Measurements from ENCODE around the gene PACRG.

The PACRG gene

DNA sequence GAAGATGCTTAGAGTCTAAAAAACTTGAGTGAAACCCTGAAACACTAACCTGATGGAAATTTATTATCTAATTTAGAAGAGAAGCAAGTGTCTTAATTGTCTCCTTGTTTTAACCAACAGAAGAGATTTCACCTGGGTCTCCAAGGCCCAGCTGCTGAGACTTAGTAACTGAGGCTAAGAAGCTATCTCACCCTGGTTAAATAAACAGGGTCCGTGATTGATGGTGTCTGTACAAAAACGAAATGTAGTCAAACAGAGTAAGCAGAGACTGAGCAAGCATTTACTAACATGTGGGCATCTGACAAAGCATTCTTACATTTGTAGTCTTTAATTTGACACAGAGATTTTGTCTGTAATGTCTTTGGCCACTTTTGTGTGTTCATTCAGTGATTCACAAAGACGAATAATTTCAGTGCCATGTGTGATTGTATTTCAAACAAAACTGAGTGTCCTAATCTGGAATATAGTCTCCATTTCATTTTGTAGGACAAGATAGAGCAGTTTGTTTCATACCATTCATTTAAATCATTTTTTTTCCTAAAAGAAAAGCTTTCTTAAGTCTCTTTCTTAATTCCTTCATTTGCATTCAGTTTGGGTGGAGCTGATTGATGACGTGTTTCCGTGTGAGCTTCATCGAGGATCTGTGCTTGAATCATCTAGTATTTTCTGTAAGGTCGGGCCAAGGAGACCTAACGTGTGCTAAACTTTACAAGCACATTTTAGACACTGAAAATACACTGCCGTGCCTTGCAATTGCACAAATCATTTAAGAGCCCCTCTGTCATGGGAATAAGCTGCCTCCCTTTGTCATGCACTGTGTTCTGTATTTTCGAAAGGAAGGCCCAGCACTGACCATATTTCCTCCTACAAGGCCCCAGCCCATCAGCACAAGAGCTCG is 516.2 kb downstream of the PACRG start:
- no peak for DNase-seq (ENCODE audit: low spot score)

DNA sequence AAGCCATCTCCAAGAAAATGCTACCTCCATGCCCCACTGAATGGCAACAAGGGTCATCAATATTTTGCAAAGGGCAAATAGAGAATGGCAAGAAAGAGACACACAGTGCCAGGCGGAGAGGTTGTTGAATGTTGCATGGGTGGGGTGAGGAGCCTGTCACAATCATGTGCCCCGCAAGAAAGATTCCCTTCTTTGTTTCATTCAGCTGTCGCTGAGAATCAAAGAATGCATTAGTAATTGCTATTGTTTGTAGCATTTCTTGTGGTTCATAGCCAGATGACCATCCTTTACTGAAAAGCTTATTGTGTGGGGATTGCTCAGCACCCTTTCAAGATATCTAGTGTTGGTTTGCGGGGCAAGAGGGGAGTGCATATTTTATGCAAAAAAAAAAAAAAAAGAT is 520.3 kb downstream of the PACRG start:
- DNase-seq (ENCODE audit: low spot score), result no peak

DNA sequence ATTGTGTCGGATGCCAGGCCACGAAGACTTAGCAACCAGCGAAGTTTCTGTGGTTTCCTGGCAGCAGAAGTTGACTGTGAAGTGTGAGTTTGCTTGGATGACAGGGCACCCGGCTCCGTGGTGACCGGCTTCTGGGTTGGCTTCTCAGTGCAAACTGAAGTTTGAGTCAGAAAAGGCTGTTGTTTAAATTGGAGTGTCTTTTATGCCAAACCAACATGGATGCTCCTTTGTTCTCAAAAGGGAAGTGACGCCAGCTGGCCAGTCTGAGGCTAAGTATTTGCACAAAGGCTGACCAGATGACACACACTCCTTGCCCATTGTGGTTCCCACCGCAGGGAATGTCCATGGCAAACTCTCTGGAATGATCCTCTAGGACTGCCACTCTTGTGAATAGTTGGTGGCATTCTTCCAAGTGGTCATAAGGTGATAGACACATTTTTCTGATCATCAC is 521.9 kb downstream of the PACRG start:
- DNase-seq (ENCODE audit: low spot score), result no peak

DNA sequence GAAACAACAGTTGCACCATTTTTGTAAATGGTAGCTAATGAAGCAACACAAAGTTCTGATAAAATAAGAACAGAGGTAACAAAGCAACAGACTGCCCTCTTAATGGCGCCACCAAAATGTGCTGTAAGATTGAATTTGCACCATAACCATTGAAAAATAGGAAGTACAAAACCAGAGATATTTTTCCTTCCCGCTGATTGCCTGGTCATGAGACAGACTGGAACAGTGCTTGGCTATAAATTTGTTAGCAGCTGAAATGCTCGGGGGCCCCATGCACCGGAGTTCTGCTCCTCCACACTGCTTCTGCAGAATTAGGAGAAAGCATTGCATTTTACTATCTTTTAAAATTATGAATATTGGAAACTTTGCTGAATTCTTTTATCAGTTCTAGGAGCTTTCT is 522.3 kb downstream of the PACRG start:
- DNase-seq (ENCODE audit: low spot score), result no peak

DNA sequence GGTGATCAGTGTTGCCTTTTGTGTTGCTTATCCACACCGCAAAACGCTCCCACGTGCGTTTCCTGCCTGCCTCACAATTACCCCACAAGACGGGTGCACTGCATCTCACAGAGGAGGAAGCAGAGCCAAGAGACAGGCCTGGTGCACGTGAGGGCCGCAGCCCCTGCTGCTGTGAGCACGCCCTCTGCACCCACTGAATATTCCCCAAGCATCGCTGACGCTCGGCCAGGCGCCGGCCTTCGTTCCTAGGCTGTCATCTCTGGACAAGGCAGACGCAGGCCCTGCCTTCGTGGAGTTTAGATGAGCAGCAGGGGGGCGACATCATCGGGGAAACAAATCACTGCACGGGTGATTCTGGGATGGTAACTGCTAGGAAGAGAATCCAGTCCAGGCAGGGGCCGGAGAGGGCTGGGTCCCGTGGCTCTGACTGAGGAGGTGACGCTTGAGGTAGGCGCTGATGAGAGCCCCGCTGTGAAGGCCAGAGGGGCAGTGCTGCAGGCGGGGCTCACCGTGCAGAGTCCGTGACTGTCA is 524.4 kb downstream of the PACRG start:
- no peak for DNase-seq (ENCODE audit: low spot score)

DNA sequence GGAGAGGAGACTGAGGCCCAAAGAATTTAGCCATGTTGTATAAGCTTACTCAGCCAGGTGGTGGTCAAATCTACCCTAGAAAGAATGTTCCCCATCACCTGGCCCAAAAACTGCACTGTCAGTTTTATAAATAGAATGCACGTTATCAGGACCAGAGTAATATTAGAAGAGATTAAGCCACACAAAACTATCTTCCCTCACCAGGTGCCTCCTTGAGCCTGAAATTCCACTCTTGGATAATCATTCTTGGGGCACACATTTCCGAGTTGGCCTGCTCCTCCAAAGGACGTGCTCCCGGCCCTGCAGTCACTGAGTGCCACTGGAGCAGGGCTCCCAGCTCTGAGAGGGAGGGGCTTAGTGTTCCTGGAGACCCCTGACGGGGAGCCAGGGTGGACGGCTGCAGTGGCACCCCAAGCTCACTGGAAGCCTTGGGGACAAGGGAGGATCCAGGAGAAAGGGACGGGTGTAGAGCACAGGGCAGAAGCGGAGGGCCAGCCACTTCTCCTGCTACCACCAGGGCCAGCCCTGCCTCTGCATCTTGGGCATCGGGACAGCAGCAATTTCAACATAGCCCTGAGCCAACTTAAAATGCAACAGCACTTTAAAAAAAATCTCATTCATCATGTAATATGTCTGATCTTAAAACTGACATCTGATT is 525.9 kb downstream of the PACRG start:
- DNase-seq (ENCODE audit: low spot score), result no peak

DNA sequence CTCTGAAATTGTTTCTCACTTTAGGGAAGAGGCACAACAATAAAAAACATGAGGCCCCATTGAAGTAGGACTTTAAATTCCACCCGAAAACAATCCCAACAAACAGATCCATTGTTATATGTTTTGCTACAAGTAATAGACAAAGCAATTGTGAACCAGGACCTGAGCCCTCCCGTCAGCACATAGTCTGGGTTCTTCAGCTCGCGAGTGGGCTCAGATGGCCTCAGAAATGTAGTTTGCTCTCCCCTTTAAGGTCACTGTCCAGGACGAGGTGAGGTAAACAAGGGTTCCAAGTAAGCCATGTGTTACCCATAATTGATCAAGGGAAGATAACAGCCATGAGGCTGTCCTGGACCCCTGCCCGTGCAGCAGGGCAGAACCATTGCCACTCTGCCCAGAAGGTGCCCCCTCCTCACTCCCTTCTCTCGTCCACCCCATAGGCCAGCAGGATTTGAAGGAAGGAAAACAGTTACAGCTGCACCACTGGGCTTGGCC is 526.6 kb downstream of the PACRG start:
- DNase-seq (ENCODE audit: low spot score), result no peak

DNA sequence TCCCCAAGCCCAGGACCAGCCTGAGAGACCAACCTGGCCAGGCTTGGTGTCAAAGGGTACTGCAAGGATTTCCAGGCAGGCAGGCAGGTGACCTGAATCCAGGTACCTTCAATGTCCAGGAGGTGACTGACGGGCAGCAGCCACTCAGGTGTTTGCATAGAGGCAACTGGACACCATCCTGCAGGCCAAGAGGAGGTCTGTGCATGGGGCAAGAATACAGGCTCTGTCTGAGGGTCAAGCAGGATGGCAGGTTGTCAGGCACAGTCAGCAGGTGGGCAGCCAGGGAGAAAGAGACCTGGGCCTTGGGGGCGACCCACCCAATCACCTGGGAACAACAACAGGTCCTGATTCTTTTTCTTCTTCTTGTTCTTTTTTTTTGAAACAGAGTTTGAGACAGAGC is 527.5 kb downstream of the PACRG start:
- DNase-seq (ENCODE audit: low spot score), result no peak

DNA sequence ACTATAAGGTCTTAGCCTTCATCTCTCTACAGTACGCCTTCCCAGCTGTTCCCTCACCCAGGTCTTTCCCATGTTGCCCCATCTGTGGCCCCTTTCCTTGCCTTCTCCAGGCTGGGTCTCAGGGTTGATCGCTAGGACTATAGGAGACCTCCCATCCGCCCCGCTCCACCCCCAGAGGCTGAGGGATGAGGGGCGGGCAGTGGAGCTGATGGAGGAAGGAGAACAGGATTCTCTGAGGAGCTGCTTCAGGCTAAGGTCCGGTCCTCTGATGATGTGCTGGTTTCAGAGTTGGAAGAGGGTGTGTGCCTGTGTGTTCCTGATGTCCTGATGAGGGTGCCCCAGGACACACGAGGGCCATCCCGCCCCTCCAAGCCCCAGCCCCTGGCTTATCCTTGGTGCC is 531.9 kb downstream of the PACRG start:
- DNase-seq (ENCODE audit: low spot score), result no peak

DNA sequence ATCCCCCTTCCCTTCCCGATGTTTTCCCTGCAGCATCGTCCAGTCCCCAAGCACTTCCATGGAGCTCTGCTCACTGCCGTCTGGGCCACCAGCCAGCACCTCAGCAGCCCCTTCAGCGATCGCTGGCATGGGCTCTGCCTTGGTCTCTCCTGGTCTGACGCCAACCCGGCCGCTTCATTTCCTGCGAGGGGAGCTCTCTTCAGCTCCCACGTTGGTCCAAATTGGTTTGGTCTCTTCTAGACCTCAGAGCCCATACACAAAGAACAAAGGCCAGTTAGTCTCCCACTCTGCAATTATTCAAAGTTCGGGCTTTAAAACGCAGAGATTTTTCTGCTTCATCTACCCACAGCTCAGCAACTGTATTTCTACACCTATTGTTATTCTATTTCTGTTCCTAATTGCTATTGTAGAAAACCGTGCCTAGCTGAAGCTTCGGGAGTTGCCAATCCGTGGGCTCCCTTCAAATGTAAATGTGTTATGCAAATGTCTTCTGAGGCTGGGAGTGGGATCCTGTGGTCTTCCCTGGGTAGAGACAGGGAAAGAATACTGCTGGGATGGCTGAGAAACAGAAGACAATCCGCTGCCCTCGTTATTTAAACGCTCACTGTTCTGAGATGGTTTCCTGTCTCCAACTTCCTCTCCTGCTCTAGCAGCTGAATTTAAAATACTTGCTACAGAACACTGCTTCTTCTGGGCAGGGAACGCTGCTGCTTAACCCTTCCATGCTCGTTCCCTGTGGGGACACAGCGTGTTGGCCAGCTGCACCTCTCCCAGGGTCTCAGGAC is 532.5 kb downstream of the PACRG start:
- peak; percentile 35 for DNase-seq (ENCODE audit: low spot score)

DNA sequence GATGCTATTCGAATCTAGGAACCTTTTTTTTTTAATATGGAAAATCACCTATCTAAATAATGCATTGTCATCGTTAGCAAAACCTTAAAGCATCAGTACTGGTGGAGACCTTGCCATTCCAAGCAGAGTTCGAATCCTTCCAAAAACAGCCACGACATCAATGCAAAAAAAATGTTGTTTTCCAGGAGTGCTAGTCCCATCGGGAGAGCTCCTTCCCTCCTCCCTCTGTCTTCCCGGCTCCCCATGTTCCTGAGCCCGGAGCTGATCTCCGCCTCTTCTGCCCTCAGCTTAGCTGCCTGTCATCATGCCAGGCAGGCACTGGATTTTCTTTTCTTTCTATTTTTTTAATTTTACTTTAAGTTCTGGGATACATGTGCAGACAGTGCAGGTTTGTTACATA is 533.1 kb downstream of the PACRG start:
- DNase-seq (ENCODE audit: low spot score), result no peak

DNA sequence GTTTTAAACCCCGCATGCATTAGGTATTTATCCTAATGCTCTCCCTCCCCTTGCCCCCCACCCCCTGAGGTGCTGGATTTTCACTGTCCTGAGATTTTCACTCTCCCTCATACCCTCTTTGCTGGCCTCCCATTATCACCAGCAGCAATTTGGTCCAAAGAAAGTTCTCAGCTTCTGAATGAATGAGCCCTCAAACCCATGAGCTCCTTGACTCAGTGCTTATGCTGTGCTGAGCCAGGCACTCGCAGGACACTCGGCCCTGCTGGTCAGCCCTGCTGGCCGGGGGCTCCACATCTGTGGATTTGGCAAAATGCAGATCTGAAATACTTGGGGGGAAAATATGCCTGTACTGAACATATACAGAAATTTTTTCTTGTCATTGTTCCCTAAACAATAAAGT is 533.6 kb downstream of the PACRG start:
- DNase-seq (ENCODE audit: low spot score), result no peak

DNA sequence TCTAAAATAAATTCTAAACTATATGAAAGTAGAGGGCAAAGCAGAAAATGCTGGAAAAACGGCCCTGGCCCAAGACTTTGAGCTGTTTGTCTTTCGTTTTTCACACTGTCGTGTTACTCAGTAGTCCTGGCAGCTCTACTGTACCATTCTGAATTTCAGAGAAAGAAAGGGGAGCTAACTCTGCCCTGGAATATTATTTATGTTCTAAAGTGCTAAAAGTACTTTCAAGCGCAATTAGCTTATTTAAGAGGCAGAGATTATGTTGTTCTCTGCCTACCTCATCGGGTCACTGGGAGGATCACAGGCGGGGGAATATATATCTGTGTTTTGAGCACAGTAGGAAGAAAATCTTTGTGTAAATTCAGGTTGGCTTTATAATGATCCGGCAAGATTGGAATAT is 534.3 kb downstream of the PACRG start:
- DNase-seq (ENCODE audit: low spot score), result no peak

DNA sequence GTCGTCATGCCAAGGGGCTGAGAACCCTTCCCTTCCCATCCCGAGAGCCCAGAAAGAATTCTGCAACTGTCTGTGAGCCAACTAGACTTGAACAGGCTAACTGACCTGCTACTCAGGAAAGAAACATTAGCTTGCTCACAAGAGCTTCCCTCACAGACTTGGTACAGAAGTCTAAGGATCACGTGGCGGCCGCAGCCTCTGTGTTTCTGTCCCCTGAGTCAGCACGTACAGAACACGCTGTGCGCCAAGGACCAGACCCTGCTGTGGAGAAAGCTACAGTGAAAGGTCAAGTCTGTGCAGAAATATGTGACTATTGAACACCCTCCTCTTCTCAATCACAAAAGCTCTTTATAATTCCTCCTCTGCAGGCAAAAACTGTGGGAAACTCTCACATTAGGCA is 535.4 kb downstream of the PACRG start:
- DNase-seq (ENCODE audit: low spot score), result no peak

DNA sequence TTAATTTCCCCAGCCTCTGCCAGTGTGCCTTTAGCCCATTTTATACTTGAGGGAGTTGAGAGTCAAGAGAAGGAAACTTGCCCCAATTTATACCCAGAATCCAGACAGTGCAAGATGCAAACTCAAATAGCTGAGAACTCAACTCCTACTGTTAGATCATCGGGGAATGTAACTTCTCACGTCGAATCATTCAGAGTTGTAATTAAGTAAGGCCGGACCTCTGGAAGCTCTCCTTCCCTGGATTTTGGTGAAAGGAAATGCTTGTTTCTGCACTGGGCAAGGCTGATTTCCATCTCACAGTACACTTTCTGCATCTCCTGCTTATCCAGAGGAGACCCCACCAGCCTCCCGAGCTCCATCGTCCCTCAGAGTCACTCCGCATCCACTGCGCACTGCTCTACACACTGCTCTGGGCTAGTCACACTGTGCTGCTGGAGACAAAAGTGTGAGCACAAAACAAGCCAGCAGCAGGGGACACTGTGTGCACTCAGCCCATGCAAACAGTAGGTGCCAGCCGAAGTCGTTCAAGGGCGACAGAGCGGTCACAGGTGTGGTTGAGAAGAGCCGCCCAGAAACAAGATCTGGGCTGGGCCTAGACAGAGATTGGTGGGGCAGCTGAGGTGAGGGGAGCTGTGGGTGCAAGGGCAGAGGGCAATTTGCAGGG is 536.4 kb downstream of the PACRG start:
- no peak for DNase-seq (ENCODE audit: low spot score)

DNA sequence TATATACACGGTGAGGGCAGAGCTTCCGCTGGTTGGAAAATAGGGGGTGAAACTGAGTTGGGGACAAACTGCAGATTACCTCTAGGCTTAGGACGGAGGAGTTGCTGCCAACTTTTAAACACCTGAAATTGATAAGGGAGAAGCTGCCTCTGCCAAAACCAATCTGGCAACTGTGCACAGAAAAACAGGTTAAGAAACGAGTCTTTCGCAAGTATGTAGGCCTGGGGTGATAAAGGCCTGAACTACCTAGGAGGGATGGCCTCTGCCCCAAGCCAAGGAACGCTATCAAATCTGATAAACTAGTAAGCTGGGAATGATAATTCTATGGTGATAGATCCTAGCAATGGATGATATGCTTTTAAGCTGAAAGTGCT is 536.9 kb downstream of the PACRG start:
- DNase-seq (ENCODE audit: low spot score), result no peak

DNA sequence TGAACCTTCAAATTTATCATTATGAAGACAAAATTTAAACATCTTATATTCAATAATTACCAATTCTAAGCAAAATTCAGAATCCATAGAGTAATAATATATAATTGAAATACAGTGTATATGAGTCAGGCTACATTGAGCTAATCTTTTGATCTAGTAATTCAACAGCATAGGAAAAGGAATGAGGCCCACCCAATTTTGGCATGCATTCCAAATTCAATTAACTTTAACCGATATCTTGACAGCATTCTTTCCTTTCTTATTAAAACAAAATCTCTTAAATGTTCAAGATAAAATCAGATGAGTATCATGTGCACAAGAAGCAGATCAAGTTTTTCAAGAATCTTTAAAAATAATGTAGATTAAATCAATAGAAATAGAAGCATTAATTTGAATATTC is 553.9 kb downstream of the PACRG start:
- DNase-seq (ENCODE audit: low spot score), result no peak

DNA sequence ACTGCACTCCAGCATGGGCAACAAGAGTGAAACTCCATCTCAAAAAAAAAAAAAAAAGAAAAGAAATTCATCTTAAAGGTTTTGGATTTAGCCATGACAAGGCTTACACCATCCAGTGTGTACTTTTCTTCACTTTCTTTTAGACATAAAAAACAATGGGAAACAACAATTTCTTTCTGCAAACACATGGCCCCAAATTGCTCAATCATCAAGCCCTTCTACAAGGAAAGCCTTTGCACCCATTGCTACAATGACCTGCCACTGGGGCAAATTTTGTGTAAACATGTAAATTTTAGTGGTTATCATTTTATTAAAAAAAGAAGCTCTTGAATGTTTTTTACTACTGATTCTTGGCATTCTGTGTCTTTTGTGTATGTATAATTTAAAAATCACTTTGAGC is 554.9 kb downstream of the PACRG start:
- no peak for DNase-seq (ENCODE audit: low spot score)

DNA sequence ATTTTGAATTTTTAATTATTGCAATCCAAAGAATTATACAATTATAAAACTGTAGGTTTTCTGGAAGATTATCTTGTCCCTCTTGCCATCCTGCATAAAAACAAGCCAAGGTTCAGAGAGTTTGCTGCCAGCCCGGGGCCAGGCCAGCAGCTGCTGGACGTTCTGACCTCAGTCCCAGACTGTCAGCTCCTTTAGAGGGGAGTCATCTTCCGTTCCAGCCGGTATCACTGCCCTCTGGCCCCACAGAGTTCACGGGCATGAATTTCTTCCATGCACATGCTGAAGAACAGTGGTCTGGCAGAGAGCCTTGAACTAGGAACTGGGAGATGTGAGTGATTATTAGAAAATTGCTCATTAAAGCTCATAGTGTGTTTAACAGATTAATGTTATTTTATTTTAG is 556.4 kb downstream of the PACRG start:
- no peak for DNase-seq (ENCODE audit: low spot score)

DNA sequence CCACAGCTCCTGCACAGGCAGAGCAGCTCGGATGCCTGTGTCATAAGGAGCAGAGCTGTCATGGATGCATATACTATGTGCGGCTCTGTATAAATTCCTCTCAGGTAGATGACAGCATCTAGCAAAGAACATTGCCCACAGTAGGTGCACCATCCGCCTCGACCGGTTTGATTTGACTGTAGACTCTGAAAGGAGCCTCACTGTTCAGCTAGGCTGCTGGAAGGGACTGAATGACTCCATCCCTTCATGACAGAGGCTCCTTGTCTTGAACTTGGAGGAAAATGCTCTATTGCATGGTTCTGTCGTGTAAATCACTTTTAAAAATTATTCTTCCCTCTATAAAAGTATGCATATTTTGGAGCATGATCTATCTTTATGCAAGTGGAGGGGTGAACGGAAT is 557.9 kb downstream of the PACRG start:
- DNase-seq (ENCODE audit: low spot score), result no peak

DNA sequence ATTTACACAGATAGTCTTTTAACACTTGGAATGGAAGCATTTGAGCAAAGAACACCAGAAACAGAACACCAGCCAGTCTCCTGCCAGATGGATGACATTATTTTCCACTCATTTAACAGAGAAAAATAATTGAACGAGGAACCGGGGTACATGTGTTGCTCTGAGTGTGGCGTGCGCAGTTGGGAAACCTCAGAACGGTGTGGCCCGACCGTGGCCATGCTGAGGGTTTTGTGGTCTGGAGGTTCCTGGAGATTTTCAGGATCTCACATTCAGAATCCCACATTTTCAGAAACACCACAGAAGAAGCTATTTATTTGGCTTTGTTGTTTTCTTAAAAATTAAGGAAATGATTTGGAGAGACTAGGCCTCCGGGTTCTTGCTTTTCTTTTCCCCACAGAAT is 559.9 kb downstream of the PACRG start:
- no peak for DNase-seq (ENCODE audit: low spot score)

DNA sequence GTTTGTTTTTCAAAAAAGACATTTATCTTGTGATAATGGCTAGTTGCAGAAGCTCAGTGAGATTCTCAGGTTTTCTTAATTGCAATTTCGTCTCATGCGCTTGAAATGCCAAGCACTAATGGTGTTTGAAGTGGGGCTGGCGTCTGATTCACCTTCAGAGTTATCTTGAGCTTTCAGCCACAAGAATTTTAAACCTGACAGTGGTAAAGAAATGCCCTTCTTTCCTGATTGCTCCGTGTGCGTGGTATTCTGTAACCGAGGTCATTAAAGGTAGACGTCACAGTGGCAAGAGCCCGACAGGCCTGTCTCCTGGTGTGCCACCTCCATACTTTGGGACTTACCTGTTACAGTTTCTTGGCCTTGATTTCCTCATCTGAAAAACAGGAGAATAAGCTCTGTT is 560.3 kb downstream of the PACRG start:
- no peak for DNase-seq (ENCODE audit: low spot score)

All from GM03348 (cell line).